ENCODE data around the gene CARMIL1.

CARMIL1 gene

GRCh38 chr6:25599516-25600085 lies 320.4 kb downstream of the CARMIL1 start:
- in situ Hi-C loops (cut with MboI; ENCODE audit: low sequenced_read_pairs) = no loop called here

DNA sequence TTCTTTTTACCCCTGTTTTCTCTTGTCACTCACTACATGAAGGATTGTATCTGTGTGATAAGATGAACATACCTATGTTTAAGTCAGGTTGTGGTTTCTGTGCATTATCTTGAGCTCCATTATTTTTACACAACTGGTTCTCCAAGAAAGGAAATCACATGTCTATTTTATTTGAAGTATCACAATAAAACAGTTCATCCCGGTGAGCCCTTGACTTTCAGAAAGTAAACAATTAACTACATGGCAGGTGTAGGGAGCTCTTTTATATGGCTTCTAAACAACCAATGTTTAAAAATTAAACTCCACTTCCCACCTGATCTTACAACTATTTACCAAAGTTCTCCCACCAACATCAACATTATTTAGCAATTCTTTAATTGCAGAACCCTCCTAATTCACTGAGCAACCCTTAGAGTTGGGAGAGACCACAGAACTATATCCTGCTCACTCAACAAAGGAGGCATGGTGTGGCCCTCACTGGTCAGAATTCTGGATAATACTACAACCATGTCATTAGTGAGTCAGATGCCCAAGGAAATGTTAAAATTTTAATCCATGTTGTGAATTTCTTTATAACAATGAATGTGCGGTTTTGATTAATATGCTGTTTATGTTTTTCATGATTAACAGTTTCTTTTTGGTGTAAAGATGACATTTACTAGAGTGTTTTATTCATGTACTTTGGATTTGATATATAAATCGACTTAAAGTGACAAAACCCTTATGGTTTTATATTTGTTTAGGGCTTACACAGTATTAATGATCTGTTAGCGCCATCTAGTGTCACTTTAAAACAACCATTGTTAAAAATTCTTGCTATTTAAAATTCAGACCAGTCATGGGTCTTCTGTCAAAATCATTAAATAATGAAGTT lies 322.9 kb downstream of the CARMIL1 start:
- in situ Hi-C loops (cut with MboI; ENCODE audit: low sequenced_read_pairs) = no loop called here

DNA sequence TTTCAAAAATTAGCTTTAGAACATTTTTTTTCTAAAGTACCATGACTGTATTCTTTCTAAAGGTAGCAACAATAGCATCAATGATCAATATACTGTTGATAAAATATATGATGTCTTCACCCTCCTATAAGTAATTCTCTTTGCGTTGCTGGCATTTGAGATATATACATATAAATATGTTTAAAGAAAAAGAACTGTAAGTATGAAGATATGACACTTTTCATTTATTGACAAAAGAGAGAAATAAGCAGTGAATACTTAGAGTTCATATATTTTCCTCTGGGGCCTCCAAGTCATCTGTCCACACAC lies 323.5 kb downstream of the CARMIL1 start:
- in situ Hi-C loops (cut with MboI; ENCODE audit: low sequenced_read_pairs) = no loop called here

- in situ Hi-C loops (cut with MboI; ENCODE audit: low sequenced_read_pairs) = no loop called here
Observed at GRCh38 chr6:25603251-25603650, 324.1 kb downstream of the CARMIL1 start.

- in situ Hi-C loops (cut with MboI; ENCODE audit: low sequenced_read_pairs) = no loop called here
Observed at GRCh38 chr6:25606151-25606550, 327.0 kb downstream of the CARMIL1 start.

GRCh38 chr6:25608558-25609174 lies 329.5 kb downstream of the CARMIL1 start:
- in situ Hi-C loops (cut with MboI; ENCODE audit: low sequenced_read_pairs) = no loop called here

- in situ Hi-C loops (cut with MboI; ENCODE audit: low sequenced_read_pairs) = no loop called here
Observed at GRCh38 chr6:25612666-25613065, 333.5 kb downstream of the CARMIL1 start.

DNA sequence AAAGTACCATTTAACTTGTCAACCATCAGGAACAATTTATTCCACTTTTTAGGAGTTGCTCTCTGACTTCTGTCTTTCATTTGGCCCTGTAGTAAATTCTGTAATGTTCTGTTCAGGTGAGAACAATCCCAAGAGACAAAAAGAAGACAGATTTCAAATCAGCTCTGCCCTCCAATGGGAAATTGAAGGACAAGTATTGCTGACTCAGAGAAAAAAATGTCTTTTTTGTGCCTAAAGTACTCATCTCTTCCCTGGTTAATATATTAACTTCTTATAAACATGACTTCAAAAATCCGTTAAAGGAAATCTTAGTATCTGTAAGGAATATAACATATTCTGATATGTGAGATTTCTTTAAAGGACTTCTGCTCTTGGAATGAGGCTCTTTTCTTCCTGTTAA lies 334.2 kb downstream of the CARMIL1 start:
- in situ Hi-C loops (cut with MboI; ENCODE audit: low sequenced_read_pairs) = no loop called here

DNA sequence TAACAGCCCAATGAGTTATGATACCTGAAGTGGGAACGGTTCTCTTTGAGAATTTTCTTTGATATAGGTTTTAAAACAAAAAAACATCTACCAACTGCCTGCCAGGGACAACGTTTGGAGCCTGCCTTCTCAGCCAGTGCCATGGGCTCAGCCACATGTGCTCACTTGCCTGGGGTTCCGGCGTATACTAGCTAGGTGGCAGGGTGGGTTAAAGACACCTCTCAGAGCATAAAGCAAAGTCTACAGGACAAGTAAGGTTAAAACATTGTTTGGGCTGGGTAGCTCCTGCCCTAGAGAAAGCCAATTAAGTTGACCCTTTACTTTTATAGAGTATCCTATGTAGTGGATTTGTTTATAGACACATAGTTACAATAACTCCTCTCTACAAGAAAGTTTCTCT lies 334.9 kb downstream of the CARMIL1 start:
- in situ Hi-C loops (cut with MboI; ENCODE audit: low sequenced_read_pairs) = no loop called here

DNA sequence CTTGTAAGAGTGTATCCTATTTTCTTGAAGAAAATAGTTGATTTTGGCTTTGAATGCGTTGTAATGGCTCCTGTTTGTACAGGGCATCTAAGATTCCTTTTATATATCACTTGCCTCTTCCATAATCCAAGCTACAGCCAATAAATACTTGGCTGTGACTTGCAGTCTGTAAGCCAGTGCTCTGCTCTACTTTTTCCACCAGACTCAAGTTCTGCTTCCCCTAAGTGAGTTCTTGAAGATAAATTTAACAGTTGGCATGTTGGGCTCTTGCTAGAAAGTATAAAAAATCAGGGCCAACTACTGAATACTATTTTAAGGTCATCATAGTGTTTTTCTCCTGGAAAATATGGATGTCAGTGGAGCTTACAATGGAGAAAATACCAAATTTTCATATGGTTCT lies 336.3 kb downstream of the CARMIL1 start:
- in situ Hi-C loops (cut with MboI; ENCODE audit: low sequenced_read_pairs) = no loop called here

DNA sequence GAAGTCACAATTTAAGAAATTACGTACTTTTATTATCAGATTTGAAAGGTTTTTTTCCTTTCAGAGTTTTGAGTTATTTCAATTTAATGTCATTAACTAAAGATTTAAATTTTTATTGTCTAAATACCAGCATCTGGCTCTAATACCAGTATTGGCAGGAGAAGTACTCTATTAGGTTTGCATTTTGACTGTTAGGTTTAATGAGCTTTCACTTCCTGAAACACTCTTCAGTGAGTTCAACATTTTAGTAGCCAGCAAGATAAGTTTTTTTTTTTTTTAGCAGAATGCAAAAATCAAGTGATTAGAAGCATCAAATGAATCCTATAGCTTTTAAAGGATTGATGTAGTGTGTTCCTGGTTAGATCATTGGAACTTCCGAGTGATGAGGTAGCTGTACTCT lies 338.8 kb downstream of the CARMIL1 start:
- in situ Hi-C loops (cut with MboI; ENCODE audit: low sequenced_read_pairs) = no loop called here

DNA sequence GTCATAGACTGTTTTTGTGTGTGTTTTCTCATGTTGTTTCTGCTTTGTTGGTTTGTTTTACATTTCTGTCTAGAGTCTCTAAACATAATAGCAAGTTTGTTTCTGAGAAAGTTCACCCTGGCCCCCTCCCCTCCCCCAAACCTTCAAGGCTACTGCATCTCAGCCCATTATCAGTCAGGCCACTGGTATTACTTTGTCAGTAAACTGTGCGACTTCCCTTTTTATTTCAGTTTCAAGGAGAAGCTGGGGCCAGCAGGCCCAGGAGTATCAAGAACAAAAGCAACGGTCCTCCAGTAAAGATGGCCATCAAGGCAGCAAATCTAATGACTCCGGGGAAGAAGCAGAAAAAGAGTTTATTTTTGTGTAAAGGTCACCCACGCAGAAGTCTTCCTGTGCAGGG lies 340.0 kb downstream of the CARMIL1 start:
- in situ Hi-C loops (cut with MboI; ENCODE audit: low sequenced_read_pairs) = no loop called here

DNA sequence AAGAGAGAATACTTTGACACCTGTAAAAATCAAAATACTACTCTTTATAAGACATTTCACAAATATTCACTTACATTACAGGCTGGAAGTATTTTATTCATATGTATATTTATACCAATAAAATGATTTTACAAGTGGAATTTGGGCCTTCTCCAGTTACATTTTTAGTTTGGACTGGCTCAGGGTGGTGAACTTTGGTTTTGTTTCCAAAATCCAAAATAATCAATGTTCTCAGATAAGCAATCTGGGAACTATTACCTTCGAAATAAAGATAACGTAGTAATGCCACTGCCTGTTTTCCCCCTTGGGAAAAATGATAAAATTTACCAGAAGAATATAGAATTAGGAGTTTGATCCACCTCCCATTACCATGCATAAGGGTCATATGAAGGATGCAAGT lies 341.2 kb downstream of the CARMIL1 start:
- in situ Hi-C loops (cut with MboI; ENCODE audit: low sequenced_read_pairs) = no loop called here

GRCh38 chr6:25623065-25623464 lies 343.9 kb downstream of the CARMIL1 start:
- in situ Hi-C loops (cut with MboI; ENCODE audit: low sequenced_read_pairs) = no loop called here

GRCh38 chr6:25623879-25624278 lies 344.7 kb downstream of the CARMIL1 start:
- in situ Hi-C loops (cut with MboI; ENCODE audit: low sequenced_read_pairs) = no loop called here

GRCh38 chr6:25627001-25627400 lies 347.8 kb downstream of the CARMIL1 start:
- in situ Hi-C loops (cut with MboI; ENCODE audit: low sequenced_read_pairs) = no loop called here

- in situ Hi-C loops (cut with MboI; ENCODE audit: low sequenced_read_pairs) = no loop called here
Observed at GRCh38 chr6:25628471-25629197, 349.5 kb downstream of the CARMIL1 start.

DNA sequence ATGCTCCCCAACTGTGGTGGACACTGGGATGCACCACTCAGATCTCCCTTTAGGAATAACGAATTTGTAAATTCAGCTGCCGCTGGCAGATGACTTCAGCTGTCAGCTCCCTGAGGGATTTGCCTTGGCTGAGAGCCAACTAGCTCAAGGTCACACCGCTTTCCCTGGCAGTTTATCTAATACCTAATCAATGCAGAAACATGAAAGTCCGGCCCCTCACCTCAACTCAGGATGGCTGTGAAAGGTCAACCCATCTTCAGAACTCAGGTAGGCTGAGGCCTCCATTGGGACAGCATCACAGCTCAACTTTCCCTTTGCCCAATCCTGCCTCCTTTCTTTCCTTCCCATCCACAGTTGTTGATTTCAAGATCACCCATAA lies 350.0 kb downstream of the CARMIL1 start:
- in situ Hi-C loops (cut with MboI; ENCODE audit: low sequenced_read_pairs) = no loop called here

- in situ Hi-C loops (cut with MboI; ENCODE audit: low sequenced_read_pairs) = no loop called here
Observed at GRCh38 chr6:25630508-25631278, 351.5 kb downstream of the CARMIL1 start.

DNA sequence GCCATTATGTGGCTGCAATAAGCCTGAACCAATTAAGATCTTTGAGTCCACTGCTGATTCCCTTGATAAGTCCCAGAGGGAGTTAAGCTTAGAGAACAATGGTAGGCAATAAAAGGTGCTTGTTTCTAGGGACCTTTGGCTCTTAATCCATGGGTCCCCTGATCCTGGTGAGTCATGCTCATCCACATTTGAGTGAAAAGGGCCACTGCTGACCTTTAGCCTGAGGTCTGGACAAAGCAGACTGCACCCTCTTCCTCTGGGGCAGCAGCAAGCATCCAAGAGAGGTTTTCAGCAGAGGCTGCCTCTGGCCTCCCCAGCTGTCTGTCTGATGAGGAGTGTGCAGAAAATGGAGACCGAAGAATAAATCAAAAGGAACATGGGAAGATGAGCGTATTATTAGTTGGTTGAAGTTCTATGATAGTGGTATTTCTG lies 356.7 kb downstream of the CARMIL1 start:
- in situ Hi-C loops (cut with MboI; ENCODE audit: low sequenced_read_pairs) = no loop called here

- in situ Hi-C loops (cut with MboI; ENCODE audit: low sequenced_read_pairs) = no loop called here
Observed at GRCh38 chr6:25637211-25637610, 358.0 kb downstream of the CARMIL1 start.

Measured in HL-60/S4 treated with retinoic acid at 250 ng/mL for 4 days and 3 days (cell line).